Smooth muscle cell (in vitro differentiated cells): ENCODE measurements around the gene CDH23. TPM values are rescaled to one million over a fixed set of nuclear protein-coding genes. Genes with fewer than 3 reads are reported as not detected.

Experiments used
- DNase-seq: peaks from one replicate; lab custom pipeline; 2025; ENCODE audit not compliant: unreplicated experiment; lab: John Stamatoyannopoulos, UW
- H2AFZ ChIP-seq: fragments of 200-600 bp; sonication (generic); 2 replicates; pipeline ENCODE4 v1.6.0; 2016; ENCODE audit warnings: antibody characterized with exemption, low read depth, mild to moderate bottlenecking
- H3F3A ChIP-seq: fragments of 200-600 bp; sonication (generic); 2 replicates; pipeline ENCODE4 v1.6.0; 2017; ENCODE audit warnings: antibody characterized with exemption, low read depth
- H3K27ac ChIP-seq: fragments of 200-600 bp; sonication (generic); 2 replicates; pipeline ENCODE4 v1.5.1; 2016; ENCODE audit warnings: low read depth, mild to moderate bottlenecking
- H3K27me3 ChIP-seq: fragments of 200-600 bp; sonication (generic); 2 replicates; pipeline ENCODE4 v1.6.1; 2016; ENCODE audit warnings: low read depth, mild to moderate bottlenecking
- H3K36me3 ChIP-seq: fragments of 200-600 bp; sonication (generic); 2 replicates; pipeline ENCODE4 v1.5.1; 2016; ENCODE audit warnings: low read depth
- H3K4me1 ChIP-seq: fragments of 200-600 bp; sonication (generic); 2 replicates; pipeline ENCODE4 v1.5.1; 2016; ENCODE audit warnings: low read depth
- H3K4me2 ChIP-seq: fragments of 200-600 bp; sonication (generic); 2 replicates; pipeline ENCODE4 v1.6.0; 2016; ENCODE audit warnings: mild to moderate bottlenecking
- H3K4me3 ChIP-seq: fragments of 200-600 bp; sonication (generic); 2 replicates; pipeline ENCODE4 v1.5.1; 2016; ENCODE audit warnings: mild to moderate bottlenecking
- H3K79me2 ChIP-seq: fragments of 200-600 bp; sonication (generic); 2 replicates; pipeline ENCODE4 v1.6.0; 2016; ENCODE audit warnings: low read depth, mild to moderate bottlenecking
- H3K9ac ChIP-seq: fragments of 200-600 bp; sonication (generic); 2 replicates; pipeline ENCODE4 v1.6.0; 2016; ENCODE audit warnings: low read depth
- H3K9me3 ChIP-seq: fragments of 200-600 bp; sonication (generic); replicated peaks from 2 replicates; pipeline ENCODE4 v1.5.1; 2016; ENCODE audit warnings: low read depth
- H4K20me1 ChIP-seq: fragments of 200-600 bp; sonication (generic); 2 replicates; pipeline ENCODE4 v1.6.0; 2016; ENCODE audit warnings: low read depth
- WGBS: methylation state at CpG from one replicate; pipeline ENCODE4 v1.1.7; 2016; ENCODE audit warnings: low lambda C conversion rate; 5-methylcytosine and 5-hydroxymethylcytosine counted together
- polyA plus RNA-seq: library from polyadenylated mRNA; unstranded; fragments of >200 nt; fragmentation: Nextera tagmentation; extraction: Ambion mirVana; gene quantifications from 2 replicates; pipeline ENCODE4 v1.2.1, GENCODE V29; 2016
- total RNA-seq: library from RNA; depleted of rRNA; stranded (reverse); fragments of >200 nt; gene quantifications from 2 replicates; pipeline ENCODE4 v1.2.3, GENCODE V29; 2014
- TF ChIP-seq, protein P1 (sequence below): fragments of 200-600 bp; sonication (generic); IDR thresholded peaks from 2 replicates; pipeline ENCODE4 v1.5.1; 2017; ENCODE audit warnings: borderline replicate concordance, mild to moderate bottlenecking, antibody characterized with exemption; ENCODE audit not compliant: insufficient read depth, poor library complexity, severe bottlenecking

CDH23 gene
- total and polyA plus RNA-seq, 2 experiments from 2014 or later: 0.99 to 2.5 TPM

DNA sequence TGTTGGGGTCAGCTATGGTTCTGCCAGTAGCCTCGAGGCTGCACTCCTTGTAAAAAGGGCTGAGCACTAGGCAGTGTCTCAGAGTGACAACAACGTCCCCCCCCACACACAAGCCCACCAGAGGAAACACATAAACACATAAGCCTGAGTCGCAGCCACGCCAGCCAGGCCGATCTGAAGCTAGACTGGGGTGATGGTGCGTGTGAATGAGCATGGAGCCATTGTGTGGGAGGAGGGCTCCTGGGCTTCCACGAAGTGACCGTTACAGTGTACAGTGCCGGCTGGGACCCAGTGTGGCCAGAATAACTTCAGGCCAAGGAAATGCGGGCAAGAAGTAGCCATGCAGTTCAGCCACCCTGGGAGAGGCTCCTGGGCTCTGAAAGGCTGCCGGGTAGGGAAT, 326.6 kb downstream of the CDH23 start:
- Histone ChIP-seq H2AFZ (no peak overlapping the region), H3F3A (no peaks in the 10 kb centered on the region), H3K9me3 (no peaks in the 10 kb centered on the region), H3K4me3 (no peak overlapping the region), H3K4me2 (no peak overlapping the region), H3K9ac (no peak overlapping the region), H4K20me1 (no peaks in the 10 kb centered on the region), H3K27me3 (no peaks in the 10 kb centered on the region), H3K36me3 (no peaks in the 10 kb centered on the region), H3K79me2 (no peaks in the 10 kb centered on the region), H3K27ac (no peak overlapping the region), H3K4me1 (peaks cover 5% of the 10 kb centered on the region)
- DNase-seq: no peak
- TF ChIP-seq, protein P1, sequence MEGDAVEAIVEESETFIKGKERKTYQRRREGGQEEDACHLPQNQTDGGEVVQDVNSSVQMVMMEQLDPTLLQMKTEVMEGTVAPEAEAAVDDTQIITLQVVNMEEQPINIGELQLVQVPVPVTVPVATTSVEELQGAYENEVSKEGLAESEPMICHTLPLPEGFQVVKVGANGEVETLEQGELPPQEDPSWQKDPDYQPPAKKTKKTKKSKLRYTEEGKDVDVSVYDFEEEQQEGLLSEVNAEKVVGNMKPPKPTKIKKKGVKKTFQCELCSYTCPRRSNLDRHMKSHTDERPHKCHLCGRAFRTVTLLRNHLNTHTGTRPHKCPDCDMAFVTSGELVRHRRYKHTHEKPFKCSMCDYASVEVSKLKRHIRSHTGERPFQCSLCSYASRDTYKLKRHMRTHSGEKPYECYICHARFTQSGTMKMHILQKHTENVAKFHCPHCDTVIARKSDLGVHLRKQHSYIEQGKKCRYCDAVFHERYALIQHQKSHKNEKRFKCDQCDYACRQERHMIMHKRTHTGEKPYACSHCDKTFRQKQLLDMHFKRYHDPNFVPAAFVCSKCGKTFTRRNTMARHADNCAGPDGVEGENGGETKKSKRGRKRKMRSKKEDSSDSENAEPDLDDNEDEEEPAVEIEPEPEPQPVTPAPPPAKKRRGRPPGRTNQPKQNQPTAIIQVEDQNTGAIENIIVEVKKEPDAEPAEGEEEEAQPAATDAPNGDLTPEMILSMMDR: no peak
- 62% methylated on average over 11 of the region's 11 CpGs for WGBS

DNA sequence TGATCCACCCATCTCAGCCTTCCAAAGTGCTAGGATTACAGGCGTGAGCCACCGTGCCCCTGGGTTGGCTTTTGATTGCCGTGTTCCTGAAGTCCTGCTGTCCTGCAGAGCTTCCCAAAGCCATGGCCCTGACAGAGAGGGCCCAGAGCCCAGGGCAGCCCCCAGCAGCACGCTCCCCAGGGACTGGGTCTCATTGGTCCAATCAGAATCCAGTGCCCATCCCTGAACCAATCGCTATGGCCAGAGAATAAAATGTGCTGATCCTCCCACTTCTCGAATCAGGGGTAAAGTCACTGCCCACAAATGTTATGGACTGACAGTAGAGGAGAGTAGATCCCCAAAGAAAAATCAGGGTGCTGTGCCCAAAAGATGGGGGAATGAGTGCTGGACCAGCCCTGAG, 327.8 kb downstream of the CDH23 start:
- Histone ChIP-seq H3K4me2 (no peak overlapping the region), H3F3A (no peaks in the 10 kb centered on the region), H3K27me3 (no peaks in the 10 kb centered on the region), H3K4me3 (no peak overlapping the region), H3K4me1 (peaks cover under 1% of the 10 kb centered on the region), H3K9me3 (no peaks in the 10 kb centered on the region), H3K27ac (no peak overlapping the region), H2AFZ (no peak overlapping the region), H3K9ac (no peak overlapping the region), H3K36me3 (no peaks in the 10 kb centered on the region), H3K79me2 (no peaks in the 10 kb centered on the region), H4K20me1 (no peaks in the 10 kb centered on the region)
- TF ChIP-seq, protein P1: no peak
- WGBS: 98% methylated on average over 6 of the region's 6 CpGs
- no peak for DNase-seq

DNA sequence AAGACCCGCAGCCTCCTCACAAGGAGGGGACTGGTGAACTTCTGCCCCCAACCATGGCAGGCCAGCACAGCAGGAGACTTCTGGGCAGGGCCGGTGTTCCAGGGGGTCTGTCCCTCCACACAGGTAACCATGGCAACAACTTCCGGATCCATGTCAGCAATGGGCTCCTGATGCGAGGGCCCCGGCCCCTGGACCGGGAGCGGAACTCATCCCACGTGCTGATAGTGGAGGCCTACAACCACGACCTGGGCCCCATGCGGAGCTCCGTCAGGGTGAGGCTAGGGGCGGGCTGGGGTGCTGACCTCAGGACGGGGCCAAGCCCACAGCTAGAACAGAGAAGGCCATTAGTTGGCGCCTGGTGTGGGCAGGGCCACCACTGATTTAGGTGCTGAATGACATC, 328.5 kb downstream of the CDH23 start:
- H3K4me1 ChIP-seq: no peaks in the 10 kb centered on the region
- no peaks in the 10 kb centered on the region for H3K27me3 ChIP-seq
- H3K9ac ChIP-seq: no peak overlapping the region
- 98% methylated on average over 14 of the region's 14 CpGs for WGBS
- H3F3A ChIP-seq: no peaks in the 10 kb centered on the region
- no peak overlapping the region for H3K27ac ChIP-seq
- no peak for DNase-seq
- H3K36me3 ChIP-seq: no peaks in the 10 kb centered on the region
- no peaks in the 10 kb centered on the region for H3K79me2 ChIP-seq
- TF ChIP-seq, protein P1: no peak
- H3K4me2 ChIP-seq: no peak overlapping the region
- no peak overlapping the region for H3K4me3 ChIP-seq
- no peaks in the 10 kb centered on the region for H3K9me3 ChIP-seq
- H2AFZ ChIP-seq: no peak overlapping the region
- no peaks in the 10 kb centered on the region for H4K20me1 ChIP-seq

DNA sequence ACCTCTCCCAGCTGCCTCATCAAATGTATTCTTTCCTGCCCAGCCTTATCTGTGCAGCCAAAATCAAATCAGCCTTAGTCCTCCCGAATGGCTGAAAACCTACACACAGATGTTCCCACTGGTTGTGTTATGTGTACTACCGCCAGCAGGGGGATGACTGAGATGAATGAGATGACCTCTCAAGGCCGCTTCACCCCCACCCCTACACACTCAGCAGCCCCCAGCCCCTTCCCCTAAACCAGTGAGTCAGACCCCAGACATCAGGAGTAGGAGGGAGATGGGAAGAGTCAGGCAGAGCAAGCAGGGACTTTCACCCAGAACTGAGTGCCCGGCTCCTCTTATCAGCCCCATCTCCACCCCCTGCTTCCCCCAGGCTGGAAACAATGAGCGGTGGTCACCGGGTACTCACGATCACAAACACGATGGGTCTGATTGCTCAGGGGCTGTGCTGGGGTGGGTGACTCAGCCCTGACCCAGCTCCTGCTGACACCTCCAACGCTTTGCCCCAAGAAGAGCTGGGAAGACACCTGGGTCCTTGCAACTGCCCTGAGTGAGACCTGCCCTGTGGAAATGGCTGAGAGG, 329.4 kb downstream of the CDH23 start:
- no peaks in the 10 kb centered on the region for H3K9me3 ChIP-seq
- no peaks in the 10 kb centered on the region for H3K36me3 ChIP-seq
- H3K4me2 ChIP-seq: no peak overlapping the region
- H2AFZ ChIP-seq: no peak overlapping the region
- 8% methylated on average over 9 of the region's 9 CpGs for WGBS
- TF ChIP-seq, protein P1: peak; percentile 43
- H3K27me3 ChIP-seq: no peaks in the 10 kb centered on the region
- H3K9ac ChIP-seq: no peak overlapping the region
- no peaks in the 10 kb centered on the region for H4K20me1 ChIP-seq
- DNase-seq: no peak
- H3K27ac ChIP-seq: no peak overlapping the region
- no peaks in the 10 kb centered on the region for H3F3A ChIP-seq
- no peak overlapping the region for H3K4me3 ChIP-seq
- no peaks in the 10 kb centered on the region for H3K79me2 ChIP-seq
- H3K4me1 ChIP-seq: no peaks in the 10 kb centered on the region
